LNCaP clone FGC (cell line): Measurements from ENCODE around the gene CCDC57.
A peak's percentile ranks its signal among the peaks of the same experiment; 100 is the strongest.
"Not testable (repeated sequence)": the region's sequence is repeated elsewhere in the genome, so short reads cannot be mapped to it uniquely, and the experiment has no call there.

Source experiments
- DNase-seq: peaks from one replicate; pipeline ENCODE4 v3.0.0-alpha.2; 2011; ENCODE audit warnings: low read depth
- H3K4me3 ChIP-seq: 2 replicates; pipeline ENCODE4 v1.5.1; 2011; ENCODE audit warnings: mild to moderate bottlenecking, low read depth, low read length, control low read depth
- CTCF ChIP-seq: IDR thresholded peaks from 2 replicates; pipeline ENCODE4 v1.5.1; 2012; ENCODE audit warnings: mild to moderate bottlenecking; ENCODE audit not compliant: control insufficient read depth, insufficient read depth; ENCODE audit errors: extremely low read depth

The CCDC57 gene

GRCh38 chr17:82212331-82213250, at the start of gene CCDC57:
CCDC57 (minus strand) TSS chr17:82212842; CDS start chr17:82201944, 10,898 bp downstream.
- TF ChIP-seq CTCF = no peak
- DNase-seq = peak; percentile 22

GRCh38 chr17:82262344-82262743, 49.7 kb upstream of the CCDC57 start:
- no peak for TF ChIP-seq CTCF

More at GRCh38 chr17:82212331-82213250, at the start of gene CCDC57:
- peak within 1 kb of the TSS; percentile 79 for H3K4me3 ChIP-seq

GRCh38 chr17:82259972-82260961, 47.6 kb upstream of the CCDC57 start:
- DNase-seq, H3K4me3 ChIP-seq: not testable (repeated sequence)

More at GRCh38 chr17:82262344-82262743, 49.7 kb upstream of the CCDC57 start:
- DNase-seq = no peak
- no peak overlapping the region for H3K4me3 ChIP-seq

- no peak for DNase-seq
- no peak overlapping the region for H3K4me3 ChIP-seq
- TF ChIP-seq CTCF = no peak
Measured at GRCh38 chr17:82258555-82258954, 45.9 kb upstream of the CCDC57 start.

- no peak overlapping the region for H3K4me3 ChIP-seq
- DNase-seq = no peak
- no peak for TF ChIP-seq CTCF
Measured at GRCh38 chr17:82257473-82257872, 44.8 kb upstream of the CCDC57 start.

GRCh38 chr17:82256242-82256885, 43.7 kb upstream of the CCDC57 start:
- no peak for TF ChIP-seq CTCF
- DNase-seq = no peak
- H3K4me3 ChIP-seq = no peak overlapping the region
